Measurements from ENCODE around the gene PIGQ.

PIGQ gene

GRCh38 chr16:569445-570254 is at the start of gene PIGQ:
PIGQ (plus strand) TSS chr16:569968; CDS start chr16:574075, 4,107 bp downstream.
- DNase-seq (ENCODE audit: low read depth in 2 of 2) = peak; percentile 49 to 61

GRCh38 chr16:520847-521246 is 48.9 kb upstream of the PIGQ start:
- DNase-seq (ENCODE audit: low read depth in 2 of 2) = no peak

GRCh38 chr16:521381-522210 is 48.2 kb upstream of the PIGQ start:
- DNase-seq (ENCODE audit: low read depth in 2 of 2) = no peak

GRCh38 chr16:522320-523096 is 47.3 kb upstream of the PIGQ start:
- no peak for DNase-seq (ENCODE audit: low read depth in 2 of 2)

- no peak for DNase-seq (ENCODE audit: low read depth in 2 of 2)
Measured at GRCh38 chr16:523097-523741, 46.5 kb upstream of the PIGQ start.

GRCh38 chr16:524274-525040 is 45.3 kb upstream of the PIGQ start:
- DNase-seq (ENCODE audit: low read depth in 2 of 2) = no peak

- no peak for DNase-seq (ENCODE audit: low read depth in 2 of 2)
Measured at GRCh38 chr16:525123-525519, 44.6 kb upstream of the PIGQ start.

GRCh38 chr16:525520-526180 is 44.1 kb upstream of the PIGQ start:
- peak; percentile 69 to 72 for DNase-seq (ENCODE audit: low read depth in 2 of 2)

- peak in 1 of 2 experiments; percentile 17 for DNase-seq (ENCODE audit: low read depth in 2 of 2)
Measured at GRCh38 chr16:526181-527014, 43.4 kb upstream of the PIGQ start.

- DNase-seq (ENCODE audit: low read depth in 2 of 2) = peak; percentile 76 to 80
Measured at GRCh38 chr16:527015-527903, 42.5 kb upstream of the PIGQ start, which contains the start of gene CAPN15. CAPN15 (plus strand) TSS chr16:527712; CDS start chr16:546839, 19,127 bp downstream.

GRCh38 chr16:528111-529011 is 41.4 kb upstream of the PIGQ start:
- peak in 1 of 2 experiments; percentile 55 for DNase-seq (ENCODE audit: low read depth in 2 of 2)

- no peak for DNase-seq (ENCODE audit: low read depth in 2 of 2)
Measured at GRCh38 chr16:529012-529575, 40.7 kb upstream of the PIGQ start.

GRCh38 chr16:530111-530817 is 39.5 kb upstream of the PIGQ start:
- no peak for DNase-seq (ENCODE audit: low read depth in 2 of 2)

GRCh38 chr16:531494-532125 is 38.2 kb upstream of the PIGQ start:
- no peak for DNase-seq (ENCODE audit: low read depth in 2 of 2)

GRCh38 chr16:533391-534123 is 36.2 kb upstream of the PIGQ start:
- DNase-seq (ENCODE audit: low read depth in 2 of 2) = no peak

Data from stimulated activated CD4-positive, alpha-beta T cell treated with anti-CD3 and anti-CD28 coated beads, Interleukin-12 subunit alpha, Interleukin-12 subunit beta, amount 100 ng/mL, for 24 hours (primary cell).